ENCODE results near the gene LRCOL1.

Gene LRCOL1

GRCh38 chr12:132618683-132619043, 8.3 kb upstream of the LRCOL1 start, which contains the start of gene P2RX2:
Gene P2RX2, plus strand, starts transcription at chr12:132618776. Its CDS starts 41 bp downstream, at chr12:132618817.
- DNase-seq: no peak

- peak in 1 of 2 experiments; percentile 16 for DNase-seq
These were observed 7.7 kb upstream of the LRCOL1 start for GRCh38 chr12:132617822-132618682.

- DNase-seq: no peak
These were observed 6.8 kb upstream of the LRCOL1 start for GRCh38 chr12:132617135-132617701.

- DNase-seq: peak in 1 of 2 experiments; percentile 31
These were observed 5.2 kb upstream of the LRCOL1 start for GRCh38 chr12:132615579-132616038.

- peak; percentile 74 to 82 for DNase-seq
These were observed 4.6 kb upstream of the LRCOL1 start for GRCh38 chr12:132614861-132615578.

GRCh38 chr12:132614029-132614428, 3.6 kb upstream of the LRCOL1 start:
- DNase-seq: no peak

- no peak for DNase-seq
These were observed 1.2 kb upstream of the LRCOL1 start for GRCh38 chr12:132611620-132612019.

- DNase-seq: no peak
These were observed 652 bp upstream of the LRCOL1 start for GRCh38 chr12:132610866-132611602.

- DNase-seq: no peak
These were observed 1.9 kb downstream of the LRCOL1 start for GRCh38 chr12:132608231-132609171.

- no peak for DNase-seq
These were observed 3.5 kb downstream of the LRCOL1 start for GRCh38 chr12:132606927-132607326.

GRCh38 chr12:132606466-132606865, 3.9 kb downstream of the LRCOL1 start:
- peak in 1 of 2 experiments; percentile 37 for DNase-seq

- DNase-seq: no peak
These were observed 4.5 kb downstream of the LRCOL1 start for GRCh38 chr12:132605892-132606291.

- no peak for DNase-seq
These were observed 5.5 kb downstream of the LRCOL1 start for GRCh38 chr12:132604668-132605441.

GRCh38 chr12:132604151-132604618, 6.2 kb downstream of the LRCOL1 start:
- DNase-seq: peak in 1 of 2 experiments; percentile 37

- no peak for DNase-seq
These were observed 6.9 kb downstream of the LRCOL1 start for GRCh38 chr12:132603240-132604150.

GRCh38 chr12:132602572-132603239, 7.7 kb downstream of the LRCOL1 start:
- DNase-seq: no peak

- no peak for DNase-seq
These were observed 9.1 kb downstream of the LRCOL1 start for GRCh38 chr12:132601171-132601883.

All from NCI-H524 (cell line).